ENCODE data around the gene SCG5. TPM values are rescaled to one million over a fixed set of nuclear protein-coding genes. Genes with fewer than 3 reads are reported as not detected.
A peak's percentile ranks its signal among the peaks of the same experiment; 100 is the strongest.

The SCG5 gene
- total and polyA plus RNA-seq, 2 experiments from 2014 or later = 9.0 to 20.2 TPM

GRCh38 chr15:32698773-32699390, 57.4 kb downstream of the SCG5 start:
- Histone ChIP-seq H3K4me3 (no peak overlapping the region), H3K27me3 (no peaks in the 10 kb centered on the region), H3K4me1 (ENCODE audit: low read depth) (no peaks in the 10 kb centered on the region), H3K9me3 (ENCODE audit: low read depth) (no peaks in the 10 kb centered on the region), H3K36me3 (no peaks in the 10 kb centered on the region), H3K27ac (no peak overlapping the region)
- TF ChIP-seq CTCF (IDR thresholded peaks at IDR 0.05; ENCODE audit: low read depth, low read length) = no peak
- no peak for DNase-seq (ENCODE audit: low read depth in 1 of 2, low spot score in 1 of 2)

DNA sequence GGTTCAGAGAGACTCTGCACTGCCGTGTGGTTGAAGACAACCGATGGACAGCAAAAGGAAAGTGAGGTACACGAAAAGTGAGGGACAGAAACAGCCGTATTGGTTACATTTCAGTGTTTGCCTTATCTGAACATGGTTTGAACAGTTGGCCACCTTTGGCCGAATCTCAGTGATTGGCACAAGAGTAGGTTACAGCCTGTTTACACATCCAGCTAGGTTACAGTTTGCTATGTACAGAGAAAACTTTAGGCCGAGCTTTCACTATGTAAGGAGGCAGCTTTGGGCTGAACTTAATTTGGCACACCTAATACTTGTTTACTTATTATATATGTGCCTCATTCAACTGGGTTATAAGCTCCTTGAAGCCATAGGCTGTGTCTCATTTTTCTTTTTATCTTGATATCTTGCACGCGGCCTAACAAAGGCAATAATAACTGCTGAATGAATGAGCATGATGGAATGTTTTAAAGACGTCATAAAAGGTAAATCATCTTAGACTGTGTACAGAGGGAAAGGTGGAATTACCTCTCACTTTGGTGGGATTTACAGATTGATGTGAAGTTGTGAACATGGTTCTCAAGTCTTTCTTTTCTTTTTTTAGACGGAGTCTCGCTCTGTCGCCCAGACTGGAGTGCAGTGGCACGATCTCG, 59.1 kb downstream of the SCG5 start:
- no peak for TF ChIP-seq CTCF (IDR thresholded peaks at IDR 0.05; ENCODE audit: low read depth, low read length)
- Histone ChIP-seq H3K9me3 (ENCODE audit: low read depth) (no peaks in the 10 kb centered on the region), H3K4me1 (ENCODE audit: low read depth) (no peaks in the 10 kb centered on the region), H3K36me3 (no peaks in the 10 kb centered on the region), H3K4me3 (no peak overlapping the region), H3K27ac (no peak overlapping the region), H3K27me3 (no peaks in the 10 kb centered on the region)
- DNase-seq (ENCODE audit: low read depth in 1 of 2, low spot score in 1 of 2) = no peak

- Histone ChIP-seq H3K4me3 (no peak overlapping the region), H3K27ac (no peak overlapping the region), H3K9me3 (ENCODE audit: low read depth) (no peaks in the 10 kb centered on the region), H3K36me3 (no peaks in the 10 kb centered on the region), H3K4me1 (ENCODE audit: low read depth) (no peaks in the 10 kb centered on the region), H3K27me3 (no peaks in the 10 kb centered on the region)
- DNase-seq (ENCODE audit: low read depth in 1 of 2, low spot score in 1 of 2) = no peak
- TF ChIP-seq CTCF (IDR thresholded peaks at IDR 0.05; ENCODE audit: low read depth, low read length) = no peak
Observed at GRCh38 chr15:32701863-32702262, 60.4 kb downstream of the SCG5 start.

GRCh38 chr15:32704395-32704981, 63.0 kb downstream of the SCG5 start:
- Histone ChIP-seq H3K4me1 (ENCODE audit: low read depth) (no peaks in the 10 kb centered on the region), H3K36me3 (no peaks in the 10 kb centered on the region), H3K27ac (no peak overlapping the region), H3K4me3 (no peak overlapping the region), H3K9me3 (ENCODE audit: low read depth) (no peaks in the 10 kb centered on the region), H3K27me3 (peaks cover under 1% of the 10 kb centered on the region)
- peak in 1 of 2 donors; percentile 70 for DNase-seq (ENCODE audit: low read depth in 1 of 2, low spot score in 1 of 2)
- no peak for TF ChIP-seq CTCF (IDR thresholded peaks at IDR 0.05; ENCODE audit: low read depth, low read length)

- Histone ChIP-seq H3K4me3 (no peak overlapping the region), H3K27me3 (peaks cover 7% of the 10 kb centered on the region), H3K4me1 (ENCODE audit: low read depth) (no peaks in the 10 kb centered on the region), H3K9me3 (ENCODE audit: low read depth) (no peaks in the 10 kb centered on the region), H3K27ac (no peak overlapping the region), H3K36me3 (no peaks in the 10 kb centered on the region)
- DNase-seq (ENCODE audit: low read depth in 1 of 2, low spot score in 1 of 2) = peak in 1 of 2 donors; percentile 39
- no peak for TF ChIP-seq CTCF (IDR thresholded peaks at IDR 0.05; ENCODE audit: low read depth, low read length)
Observed at GRCh38 chr15:32705446-32705845, 63.9 kb downstream of the SCG5 start.
